ENCODE measurements around the gene ACVRL1.

Gene ACVRL1

DNA sequence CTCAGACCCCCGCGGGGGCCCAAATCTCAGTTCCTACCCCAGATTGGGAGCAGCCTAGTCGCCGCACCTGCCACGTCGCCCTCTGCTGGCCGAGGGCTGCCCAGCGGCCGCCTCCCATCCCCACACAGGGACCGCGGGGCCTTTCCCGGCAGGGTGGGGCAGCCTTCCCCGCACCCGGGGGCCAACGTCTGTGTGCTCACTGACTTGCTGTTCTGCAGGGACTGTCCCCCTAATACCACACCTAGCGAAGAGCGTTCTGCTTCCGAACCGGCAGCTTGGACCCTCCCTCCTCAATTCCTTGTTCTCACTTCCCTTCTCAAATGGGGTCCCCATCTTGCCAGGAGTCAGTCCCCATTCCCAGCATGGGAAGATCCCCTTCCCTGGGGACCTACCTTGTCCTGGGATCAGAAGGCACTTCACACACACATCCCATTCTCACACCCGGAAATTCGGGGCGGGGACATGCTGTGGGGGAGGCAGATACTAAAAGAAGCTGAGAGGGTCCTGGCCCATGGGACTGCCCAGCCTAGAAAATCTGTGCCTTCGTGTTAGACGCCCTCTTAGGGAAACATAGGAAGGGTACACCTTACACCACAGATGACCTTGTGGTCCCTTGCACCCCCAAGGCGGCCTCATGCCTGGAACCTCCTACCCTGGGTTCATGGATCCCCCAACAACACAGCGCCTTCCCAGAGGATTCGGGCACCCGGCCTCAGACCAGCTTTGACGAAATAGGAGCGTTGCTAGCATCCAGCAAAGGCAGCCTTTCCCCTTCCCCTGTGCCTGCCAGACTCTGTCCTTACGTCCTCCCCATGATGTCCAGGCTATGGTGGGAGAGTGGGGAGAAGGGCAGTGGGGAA, 16.4 kb downstream of the ACVRL1 start:
- peak overlapping the region; percentile 50 for H3K4me3 ChIP-seq (ENCODE audit: low read length)

GRCh38 chr12:51924551-51925319, 17.4 kb downstream of the ACVRL1 start:
- Histone ChIP-seq H3K36me3 (ENCODE audit: insufficient read depth, low read depth, low read length) (no peaks in the 10 kb centered on the region), H3K27me3 (ENCODE audit: insufficient read depth, low read length) (peaks cover 14% of the 10 kb centered on the region), H3K9me3 (ENCODE audit: insufficient read depth, low read depth, low read length) (no peaks in the 10 kb centered on the region), H3K4me3 (ENCODE audit: low read length) (no peak overlapping the region), H3K4me1 (ENCODE audit: insufficient read depth, low read length) (peaks cover 4% of the 10 kb centered on the region; the same call in 1 of the 2 replicates), H3K27ac (ENCODE audit: low read length) (no peak overlapping the region), H3K9ac (ENCODE audit: low read depth, low read length) (no peak overlapping the region)

More for the DNA sequence above, 16.4 kb downstream of the ACVRL1 start:
- peaks cover 14% of the 10 kb centered on the region for H3K27me3 ChIP-seq (ENCODE audit: insufficient read depth, low read length)
- no peak overlapping the region for H3K27ac ChIP-seq (ENCODE audit: low read length)
- no peaks in the 10 kb centered on the region for H3K36me3 ChIP-seq (ENCODE audit: insufficient read depth, low read depth, low read length)
- H3K4me1 ChIP-seq (ENCODE audit: insufficient read depth, low read length) = peaks cover 4% of the 10 kb centered on the region; the same call in 1 of the 2 replicates
- H3K9me3 ChIP-seq (ENCODE audit: insufficient read depth, low read depth, low read length) = no peaks in the 10 kb centered on the region
- H3K9ac ChIP-seq (ENCODE audit: low read depth, low read length) = no peak overlapping the region

GRCh38 chr12:51925346-51926063, 18.2 kb downstream of the ACVRL1 start:
- Histone ChIP-seq H3K4me3 (ENCODE audit: low read length) (no peak overlapping the region), H3K36me3 (ENCODE audit: insufficient read depth, low read depth, low read length) (no peaks in the 10 kb centered on the region), H3K27me3 (ENCODE audit: insufficient read depth, low read length) (peaks cover 14% of the 10 kb centered on the region), H3K27ac (ENCODE audit: low read length) (no peak overlapping the region), H3K9ac (ENCODE audit: low read depth, low read length) (no peak overlapping the region), H3K4me1 (ENCODE audit: insufficient read depth, low read length) (peaks cover 4% of the 10 kb centered on the region; the same call in 1 of the 2 replicates), H3K9me3 (ENCODE audit: insufficient read depth, low read depth, low read length) (no peaks in the 10 kb centered on the region)

DNA sequence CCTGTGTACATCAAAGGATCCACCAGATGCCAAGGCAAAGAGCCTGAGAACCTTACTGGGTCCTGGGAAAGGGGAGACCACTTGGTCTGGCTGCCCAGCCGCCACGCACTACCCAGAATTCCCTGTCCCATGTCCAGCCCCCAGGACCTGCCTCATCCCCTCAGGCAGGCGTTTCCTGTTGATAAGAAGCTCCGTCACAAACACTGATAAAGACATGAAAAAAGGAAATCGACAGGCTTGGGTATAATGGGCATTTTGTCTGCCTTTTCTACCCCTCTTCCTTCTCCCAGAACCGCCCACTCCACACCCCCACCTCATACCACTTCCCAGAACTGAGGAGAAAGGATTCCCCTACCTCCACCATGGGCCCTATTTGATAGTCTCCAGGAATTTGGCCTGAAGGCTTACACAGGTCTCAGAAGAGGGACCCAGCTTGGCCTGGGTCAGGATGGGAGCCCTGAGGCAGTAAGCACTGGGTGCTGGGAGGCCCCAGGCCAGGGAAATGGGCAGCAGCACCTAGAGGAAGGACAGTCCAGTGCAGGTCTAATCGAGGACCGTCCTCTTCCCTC, 18.8 kb downstream of the ACVRL1 start:
- Histone ChIP-seq H3K27ac (ENCODE audit: low read length) (no peak overlapping the region), H3K4me1 (ENCODE audit: insufficient read depth, low read length) (peaks cover 1% of the 10 kb centered on the region; the same call in 1 of the 2 replicates), H3K9ac (ENCODE audit: low read depth, low read length) (no peak overlapping the region), H3K36me3 (ENCODE audit: insufficient read depth, low read depth, low read length) (no peaks in the 10 kb centered on the region), H3K9me3 (ENCODE audit: insufficient read depth, low read depth, low read length) (no peaks in the 10 kb centered on the region), H3K4me3 (ENCODE audit: low read length) (no peak overlapping the region), H3K27me3 (ENCODE audit: insufficient read depth, low read length) (peaks cover 14% of the 10 kb centered on the region)

DNA sequence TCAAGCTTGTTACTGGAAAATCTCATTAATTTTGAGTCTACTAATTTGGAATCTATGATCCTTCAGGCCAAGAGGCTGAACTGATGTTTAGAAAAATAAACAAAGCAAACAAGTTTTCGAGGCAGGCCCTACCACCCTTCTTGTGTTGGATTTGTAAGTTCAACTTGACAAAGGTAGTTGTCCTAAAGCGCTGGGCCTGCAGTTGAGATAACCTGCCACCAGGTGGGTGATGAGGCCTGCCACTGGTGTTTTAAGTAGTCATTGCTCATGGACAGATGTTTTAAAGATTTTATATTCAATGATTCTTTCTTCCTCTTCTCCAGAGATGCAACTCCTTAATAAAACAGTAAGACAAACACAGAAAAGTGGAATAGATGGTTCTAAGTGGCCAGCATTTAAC, 19.4 kb downstream of the ACVRL1 start:
- Histone ChIP-seq H3K4me1 (ENCODE audit: insufficient read depth, low read length) (no peaks in the 10 kb centered on the region), H3K27ac (ENCODE audit: low read length) (no peak overlapping the region), H3K9ac (ENCODE audit: low read depth, low read length) (no peak overlapping the region), H3K36me3 (ENCODE audit: insufficient read depth, low read depth, low read length) (no peaks in the 10 kb centered on the region), H3K4me3 (ENCODE audit: low read length) (no peak overlapping the region), H3K27me3 (ENCODE audit: insufficient read depth, low read length) (peaks cover 14% of the 10 kb centered on the region), H3K9me3 (ENCODE audit: insufficient read depth, low read depth, low read length) (no peaks in the 10 kb centered on the region)

DNA sequence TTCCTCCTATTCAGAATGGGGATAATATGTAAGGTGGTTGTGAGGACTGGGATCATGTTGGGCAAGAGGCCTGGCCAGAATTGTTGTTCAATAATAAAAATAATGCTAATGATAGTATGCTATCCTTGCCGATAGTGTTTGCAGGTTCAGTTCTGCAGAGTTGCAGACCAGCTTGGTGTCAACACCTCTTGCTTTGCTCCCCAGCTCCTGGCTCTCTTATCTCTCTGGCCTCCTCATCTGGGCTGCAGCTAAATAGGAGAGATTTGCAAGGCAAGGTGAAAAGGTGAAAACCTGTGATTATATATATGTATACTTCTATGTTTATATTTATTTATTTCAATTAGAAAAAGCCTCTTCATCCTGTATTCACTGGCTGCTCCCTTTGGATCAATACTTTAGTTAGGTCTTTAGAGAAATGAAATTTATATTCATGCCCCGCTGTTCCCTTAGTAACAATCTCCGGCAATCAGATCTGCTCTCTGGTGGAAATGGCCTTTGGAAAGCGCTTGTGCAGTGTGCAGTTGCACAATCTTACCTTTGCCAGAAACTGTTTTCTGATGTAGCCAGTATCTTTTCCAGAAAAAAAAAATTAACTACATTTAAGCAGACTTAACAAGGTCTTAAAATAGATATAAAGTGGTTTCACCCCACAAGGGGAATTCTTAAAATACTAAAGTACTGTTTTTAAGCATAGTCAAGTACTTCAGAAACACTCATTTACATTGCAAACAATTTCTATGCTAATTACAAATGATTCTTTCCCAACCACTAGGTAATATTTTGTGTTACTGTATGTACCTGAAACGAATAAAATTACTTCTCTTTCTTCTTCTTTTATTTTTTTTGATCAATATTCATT, 25.1 kb downstream of the ACVRL1 start:
- no peaks in the 10 kb centered on the region for H3K27me3 ChIP-seq (ENCODE audit: insufficient read depth, low read length)
- H3K27ac ChIP-seq (ENCODE audit: low read length) = no peak overlapping the region
- H3K4me1 ChIP-seq (ENCODE audit: insufficient read depth, low read length) = no peaks in the 10 kb centered on the region
- no peaks in the 10 kb centered on the region for H3K9me3 ChIP-seq (ENCODE audit: insufficient read depth, low read depth, low read length)
- no peak overlapping the region for H3K4me3 ChIP-seq (ENCODE audit: low read length)
- H3K36me3 ChIP-seq (ENCODE audit: insufficient read depth, low read depth, low read length) = no peaks in the 10 kb centered on the region
- no peak overlapping the region for H3K9ac ChIP-seq (ENCODE audit: low read depth, low read length)

- no peaks in the 10 kb centered on the region for H3K4me1 ChIP-seq (ENCODE audit: insufficient read depth, low read length)
- no peak overlapping the region for H3K4me3 ChIP-seq (ENCODE audit: low read length)
- no peaks in the 10 kb centered on the region for H3K27me3 ChIP-seq (ENCODE audit: insufficient read depth, low read length)
- no peak overlapping the region for H3K9ac ChIP-seq (ENCODE audit: low read depth, low read length)
- no peak overlapping the region for H3K27ac ChIP-seq (ENCODE audit: low read length)
- no peaks in the 10 kb centered on the region for H3K9me3 ChIP-seq (ENCODE audit: insufficient read depth, low read depth, low read length)
- H3K36me3 ChIP-seq (ENCODE audit: insufficient read depth, low read depth, low read length) = no peaks in the 10 kb centered on the region
These were observed 26.8 kb downstream of the ACVRL1 start for GRCh38 chr12:51934080-51934479.

DNA sequence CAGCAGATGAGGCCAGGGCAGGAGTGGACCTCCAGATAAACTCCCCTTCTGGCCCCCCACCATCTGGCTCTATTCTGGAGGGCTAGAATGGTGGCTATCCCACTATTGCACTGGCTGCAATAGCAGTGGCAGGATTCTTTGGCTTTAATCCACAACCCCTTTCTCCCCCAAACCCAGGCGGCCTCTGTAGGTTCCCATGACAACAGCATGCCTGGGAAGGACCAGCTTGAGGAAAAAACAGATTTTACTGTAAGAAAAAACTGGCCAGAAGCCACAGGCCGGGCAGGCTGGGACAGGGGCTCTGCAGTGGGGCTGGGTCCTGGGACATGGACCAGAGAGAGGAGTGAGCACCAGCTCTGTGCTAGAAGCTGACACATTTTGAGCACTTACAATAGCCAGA, 30.6 kb downstream of the ACVRL1 start:
- no peaks in the 10 kb centered on the region for H3K4me1 ChIP-seq (ENCODE audit: insufficient read depth, low read length)
- no peaks in the 10 kb centered on the region for H3K27me3 ChIP-seq (ENCODE audit: insufficient read depth, low read length)
- H3K9ac ChIP-seq (ENCODE audit: low read depth, low read length) = no peak overlapping the region
- no peaks in the 10 kb centered on the region for H3K36me3 ChIP-seq (ENCODE audit: insufficient read depth, low read depth, low read length)
- no peaks in the 10 kb centered on the region for H3K9me3 ChIP-seq (ENCODE audit: insufficient read depth, low read depth, low read length)
- H3K27ac ChIP-seq (ENCODE audit: low read length) = no peak overlapping the region
- H3K4me3 ChIP-seq (ENCODE audit: low read length) = no peak overlapping the region

DNA sequence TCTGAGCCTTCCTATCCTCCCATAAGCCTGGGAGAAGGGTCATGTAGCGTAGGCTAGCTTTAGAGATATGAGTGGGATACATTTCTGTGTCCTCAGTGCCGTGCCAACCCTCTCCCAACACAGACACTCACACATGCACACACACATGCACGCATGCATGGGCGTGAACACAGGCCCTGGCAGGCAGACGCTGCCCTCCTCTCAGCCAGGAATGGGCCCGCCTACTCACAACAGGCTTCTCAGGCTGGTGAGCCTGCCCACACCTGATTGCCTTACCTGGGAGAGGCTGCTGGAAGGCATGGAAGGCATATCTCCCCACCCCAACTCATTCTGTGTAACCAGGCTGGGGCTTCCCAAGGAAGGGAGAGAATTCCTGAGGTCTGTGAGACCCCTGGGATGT, 31.4 kb downstream of the ACVRL1 start:
- Histone ChIP-seq H3K9ac (ENCODE audit: low read depth, low read length) (no peak overlapping the region), H3K36me3 (ENCODE audit: insufficient read depth, low read depth, low read length) (no peaks in the 10 kb centered on the region), H3K9me3 (ENCODE audit: insufficient read depth, low read depth, low read length) (no peaks in the 10 kb centered on the region), H3K4me1 (ENCODE audit: insufficient read depth, low read length) (no peaks in the 10 kb centered on the region), H3K4me3 (ENCODE audit: low read length) (no peak overlapping the region), H3K27me3 (ENCODE audit: insufficient read depth, low read length) (no peaks in the 10 kb centered on the region), H3K27ac (ENCODE audit: low read length) (no peak overlapping the region)

- H3K36me3 ChIP-seq (ENCODE audit: insufficient read depth, low read depth, low read length) = no peaks in the 10 kb centered on the region
- no peak overlapping the region for H3K4me3 ChIP-seq (ENCODE audit: low read length)
- no peak overlapping the region for H3K27ac ChIP-seq (ENCODE audit: low read length)
- no peaks in the 10 kb centered on the region for H3K27me3 ChIP-seq (ENCODE audit: insufficient read depth, low read length)
- no peak overlapping the region for H3K9ac ChIP-seq (ENCODE audit: low read depth, low read length)
- no peaks in the 10 kb centered on the region for H3K4me1 ChIP-seq (ENCODE audit: insufficient read depth, low read length)
- peaks cover 13% of the 10 kb centered on the region for H3K9me3 ChIP-seq (ENCODE audit: insufficient read depth, low read depth, low read length)
These were observed 33.8 kb downstream of the ACVRL1 start for GRCh38 chr12:51941011-51941581.

All from iPS-20b (cell line).